IMR-90 (cell line): ENCODE measurements around the gene AGBL5. TPM values are rescaled to one million over a fixed set of nuclear protein-coding genes. Genes with fewer than 3 reads are reported as not detected.

Experiments
- ATAC-seq: fragments of 200-7000 bp; cut with Tn5 transposase; 2 replicates; pipeline ENCODE4 v1.9.1; 2020; ENCODE audit warnings: low read depth, mild to moderate bottlenecking, moderate library complexity
- BruUV-seq: library from RNA; stranded (reverse); fragments of 400-500 nt; replicated peaks from 2 replicates; lab custom pipeline; 2021; lab: Mats Ljungman, UMichigan
- CTCF ChIA-PET: fragments of 300-600 bp; formaldehyde crosslinking; extraction: SDS; loops from one replicate; lab custom pipeline; 2021; ENCODE audit warnings: antibody characterized with exemption; lab: Yijun Ruan, JAX
- POLR2A ChIA-PET: fragments of 300-600 bp; sonication (Branson Sonifier 250); formaldehyde crosslinking; loops from one replicate; lab custom pipeline; 2022; ENCODE audit warnings: antibody characterized with exemption; ENCODE audit not compliant: unreplicated experiment; lab: Charles Lee
- DNase-seq: peaks from one replicate; pipeline ENCODE4 v3.0.0; 2013
- H2AFZ ChIP-seq: replicated peaks from 2 replicates; pipeline ENCODE3; 2013; ENCODE audit warnings: low read length, mild to moderate bottlenecking; ENCODE audit not compliant: poor library complexity
- H2AK5ac ChIP-seq: 2 replicates; pipeline ENCODE4 v1.6.1; 2013; ENCODE audit warnings: low read depth, low read length, inconsistent platforms
- H2AK9ac ChIP-seq: replicated peaks from 2 replicates; pipeline ENCODE3; 2013; ENCODE audit warnings: mild to moderate bottlenecking, low read depth, low read length, moderate library complexity; ENCODE audit not compliant: poor library complexity
- H2BK120ac ChIP-seq: 2 replicates; pipeline ENCODE4 v1.6.1; 2013; ENCODE audit warnings: low read depth, low read length, inconsistent platforms
- H2BK15ac ChIP-seq: 3 replicates; pipeline ENCODE4 v1.6.1; 2013; ENCODE audit warnings: low read depth, low read length, inconsistent platforms
- H2BK20ac ChIP-seq: 2 replicates; pipeline ENCODE4 v1.6.1; 2013; ENCODE audit warnings: low read depth, mild to moderate bottlenecking, inconsistent platforms, low read length, moderate library complexity
- H2BK5ac ChIP-seq: 2 replicates; pipeline ENCODE4 v1.6.1; 2013; ENCODE audit warnings: mild to moderate bottlenecking, low read depth, low read length, inconsistent platforms; ENCODE audit not compliant: poor library complexity, severe bottlenecking
- H3K14ac ChIP-seq: replicated peaks from 2 replicates; pipeline ENCODE4 v1.6.1; 2013; ENCODE audit warnings: low read depth, low read length, inconsistent platforms
- H3K18ac ChIP-seq: 2 replicates; pipeline ENCODE4 v1.6.1; 2013; ENCODE audit warnings: low read depth, low read length, control low read depth
- H3K23ac ChIP-seq: 2 replicates; pipeline ENCODE4 v1.6.1; 2013; ENCODE audit warnings: low read depth, low read length, inconsistent platforms
- H3K27ac ChIP-seq: 2 replicates; pipeline ENCODE4 v1.5.1; 2013; ENCODE audit warnings: mild to moderate bottlenecking, control low read depth, low read length; ENCODE audit not compliant: insufficient read depth
- H3K27me3 ChIP-seq: 2 replicates; pipeline ENCODE4 v1.6.1; 2013; ENCODE audit warnings: low read length; ENCODE audit not compliant: control insufficient read depth, insufficient read depth
- H3K36me3 ChIP-seq: 2 replicates; pipeline ENCODE4 v1.6.1; 2013; ENCODE audit warnings: low read length, mixed read lengths; ENCODE audit not compliant: control insufficient read depth, insufficient read depth
- H3K4ac ChIP-seq: 2 replicates; pipeline ENCODE4 v1.6.1; 2013; ENCODE audit warnings: low read depth, low read length, inconsistent platforms
- H3K4me1 ChIP-seq: 2 replicates; pipeline ENCODE4 v1.6.1; 2013; ENCODE audit warnings: low read length, mixed read lengths; ENCODE audit not compliant: control insufficient read depth, insufficient read depth
- H3K4me2 ChIP-seq: 2 replicates; pipeline ENCODE4 v1.6.1; 2013; ENCODE audit warnings: low read depth, mild to moderate bottlenecking, control low read depth, low read length, moderate library complexity
- H3K4me3 ChIP-seq: 2 replicates; pipeline ENCODE4 v1.5.1; 2013; ENCODE audit warnings: low read depth, mild to moderate bottlenecking, control low read depth, low read length, moderate library complexity; ENCODE audit not compliant: insufficient read depth
- H3K56ac ChIP-seq: 2 replicates; pipeline ENCODE4 v1.6.1; 2013; ENCODE audit warnings: low read length, inconsistent platforms; ENCODE audit not compliant: insufficient read depth; ENCODE audit errors: extremely low read depth
- H3K79me1 ChIP-seq, 2 experiments: 2 replicates each; pipeline ENCODE4 v1.6.1; 2013; ENCODE audit warnings: low read length in 2 of 2, inconsistent platforms in 1 of 2, low read depth in 1 of 2
- H3K9ac ChIP-seq: 2 replicates; pipeline ENCODE4 v1.6.1; 2013; ENCODE audit warnings: low read depth, low read length, control low read depth
- H3K9me1 ChIP-seq: 2 replicates; pipeline ENCODE4 v1.6.1; 2013; ENCODE audit warnings: low read length, inconsistent platforms; ENCODE audit not compliant: insufficient read depth
- H3K9me3 ChIP-seq: 2 replicates; pipeline ENCODE4 v1.6.1; 2013; ENCODE audit warnings: low read length; ENCODE audit not compliant: control insufficient read depth, insufficient read depth
- H4K20me1 ChIP-seq: 2 replicates; pipeline ENCODE4 v1.6.1; 2013; ENCODE audit warnings: low read length, inconsistent platforms; ENCODE audit not compliant: insufficient read depth
- H4K5ac ChIP-seq: 2 replicates; pipeline ENCODE4 v1.6.1; 2013; ENCODE audit warnings: mild to moderate bottlenecking, low read depth, low read length, control low read depth
- H4K8ac ChIP-seq, 2 experiments: 2 replicates each; pipeline ENCODE4 v1.6.1; 2013; ENCODE audit warnings: low read depth in 2 of 2, low read length in 2 of 2, control low read depth in 1 of 2, inconsistent platforms in 1 of 2
- H4K91ac ChIP-seq: 2 replicates; pipeline ENCODE4 v1.6.1; 2013; ENCODE audit warnings: low read depth, low read length, inconsistent platforms; ENCODE audit not compliant: insufficient read depth
- CHD1 ChIP-seq: IDR thresholded peaks from 2 replicates; pipeline ENCODE4 v1.6.1; 2012; ENCODE audit warnings: low read depth, low read length, improper control_type of control experiment
- FOS ChIP-seq: fragments of 150-350 bp; IDR thresholded peaks from 2 replicates; pipeline ENCODE4 v1.6.1; 2016; ENCODE audit warnings: low read depth, low read length
- RFX5 ChIP-seq: IDR thresholded peaks from 2 replicates; pipeline ENCODE4 v1.8.0; 2012; ENCODE audit warnings: low read depth, mild to moderate bottlenecking, low read length, moderate library complexity
- WGBS, 2 experiments: methylation state at CpG; one replicate each; pipeline versions ENCODE4 v1.1.5 to v1.1.7; 2013; ENCODE audit warnings: missing lambda C conversion rate in 2 of 2; ENCODE audit not compliant: insufficient read length in 1 of 2; ENCODE audit errors: extremely low coverage in 2 of 2; 5-methylcytosine and 5-hydroxymethylcytosine counted together
- dilution Hi-C: fragments of 300-500 bp; cut with HindIII; formaldehyde crosslinking; loops from one replicate; pipeline ENCODE4 v1.14.3; 2018; ENCODE audit warnings: low sequenced_read_pairs; ENCODE audit not compliant: unreplicated experiment
- in situ Hi-C: fragments of 300-500 bp; cut with MboI; formaldehyde crosslinking; loops from 3 replicates; pipeline ENCODE4 v1.14.3; 2019; ENCODE audit warnings: low sequenced_read_pairs, inconsistent platforms, mixed read lengths
- intact Hi-C: fragments of 100-400 bp; cut with micrococcal nuclease; formaldehyde crosslinking; loops from 2 replicates; pipeline ENCODE4 v1.10.0; 2022
- polyA plus RNA-seq, 3 experiments: library from polyadenylated mRNA; depleted of rRNA; stranded (reverse); fragments of >200 nt; gene quantifications; 2 replicates each; pipeline ENCODE4 v1.2.3, GENCODE V29; 2012; ENCODE audit warnings: low replicate concordance in 1 of 3
- total RNA-seq: library from RNA; depleted of rRNA; stranded (reverse); fragments of >200 nt; gene quantifications from 2 replicates; pipeline ENCODE4 v1.2.3, GENCODE V29; 2012

AGBL5 gene
- total and polyA plus RNA-seq, 2 of the 4 experiments (the other 2 are of a cell fraction) = 19.0 to 26.2 TPM

DNA sequence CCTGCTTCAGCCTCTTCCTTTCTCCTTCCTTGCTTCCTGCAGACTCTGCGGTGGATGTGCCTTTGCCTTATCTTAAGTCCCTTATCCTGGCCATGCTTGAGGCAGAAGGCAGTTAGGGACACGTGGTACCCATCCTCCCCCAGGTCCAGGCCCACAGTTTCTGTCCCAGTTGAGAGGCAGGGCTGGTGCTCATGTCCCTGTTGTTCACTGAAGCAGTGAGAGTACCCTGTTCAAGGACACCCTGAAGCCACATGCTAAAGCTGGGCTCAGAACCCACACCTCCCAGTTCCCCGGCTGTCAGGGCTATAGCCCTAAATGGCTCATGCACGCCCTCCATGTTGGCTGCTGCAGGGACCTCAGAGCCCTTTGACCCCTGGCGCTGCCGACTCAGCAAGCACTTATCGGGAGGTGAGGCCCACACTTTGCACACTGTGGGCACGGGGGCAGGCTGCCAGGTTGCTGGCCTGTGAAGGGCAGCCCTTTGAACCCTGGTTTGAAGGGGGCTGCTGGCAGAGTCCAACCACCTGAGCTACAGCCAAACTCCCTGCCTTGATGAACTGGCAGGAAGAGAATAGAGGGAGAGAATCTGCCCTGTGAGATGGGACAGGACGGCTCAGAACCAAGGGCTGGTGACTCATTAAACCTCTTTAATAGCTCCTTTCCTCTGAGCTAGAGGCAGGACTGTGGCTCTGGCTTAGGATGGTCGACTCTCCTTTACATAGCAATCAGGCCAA, 41.4 kb downstream of the AGBL5 start:
- H4K91ac ChIP-seq = no peak overlapping the region
- no peak overlapping the region for H3K18ac ChIP-seq
- 70% methylated on average over 2 of the region's 10 CpGs; no CpG with 5 or more reads in 1 of the 2 experiments for WGBS, 2 experiments
- no peak overlapping the region for H2BK20ac ChIP-seq
- in situ Hi-C loops = no loop called here
- 0 out of 2 replicates have a peak, but pooled peaks cover 3% of the 10 kb centered on the region for H3K4me1 ChIP-seq
- peak overlapping the region; percentile 57 for H2AK9ac ChIP-seq
- no peak overlapping the region for H4K8ac ChIP-seq
- ATAC-seq (peak; percentile 36; the same call in 1 of the 2 replicates), DNase-seq (no peak)
- no peaks in the 10 kb centered on the region; the same call in 1 of the 2 replicates for H4K20me1 ChIP-seq
- peak overlapping the region; percentile 48 for H2AFZ ChIP-seq
- no peak overlapping the region for H3K4ac ChIP-seq
- H4K5ac ChIP-seq = no peak overlapping the region
- no peak overlapping the region for H3K4me2 ChIP-seq
- H3K23ac ChIP-seq = no peak overlapping the region
- peaks cover 7% of the 10 kb centered on the region; the same call in 1 of the 2 replicates for H3K9me1 ChIP-seq
- no peak overlapping the region for H2BK15ac ChIP-seq
- H2BK5ac ChIP-seq = no peak overlapping the region
- no peaks in the 10 kb centered on the region for H3K79me1 ChIP-seq
- POLR2A ChIA-PET = no interaction called here
- no peak overlapping the region for H3K9ac ChIP-seq
- no peak overlapping the region for H2BK120ac ChIP-seq
- intact Hi-C loops = no loop called here
- no peak for TF ChIP-seq FOS
- TF ChIP-seq RFX5 = no peak
- TF ChIP-seq CHD1 = no peak
- dilution Hi-C loops = no loop called here
- no peak overlapping the region for H3K27ac ChIP-seq
- CTCF ChIA-PET = no interaction called here
- no peak overlapping the region for H3K14ac ChIP-seq
- BruUV-seq = no TSS peak
- no peak overlapping the region for H3K56ac ChIP-seq
- H3K27me3 ChIP-seq = no peaks in the 10 kb centered on the region
- peak overlapping the region; percentile 63; the same call in 1 of the 2 replicates for H2AK5ac ChIP-seq
- no peaks in the 10 kb centered on the region for H3K9me3 ChIP-seq
- H3K36me3 ChIP-seq = no peaks in the 10 kb centered on the region
- H3K4me3 ChIP-seq = no peak overlapping the region
